NCI-H2196 (cell line): ENCODE measurements around the gene COL1A1.

Source experiments
- DNase-seq: peaks from one replicate; lab custom pipeline; 2025; ENCODE audit not compliant: unreplicated experiment; lab: John Stamatoyannopoulos, UW

COL1A1 gene

GRCh38 chr17:50213026-50214022, 11.9 kb upstream of the COL1A1 start:
- no peak for DNase-seq

- DNase-seq, result no peak
Observed at GRCh38 chr17:50212121-50212843, 10.9 kb upstream of the COL1A1 start.

- no peak for DNase-seq
Observed at GRCh38 chr17:50211249-50212120, 10.1 kb upstream of the COL1A1 start.

- no peak for DNase-seq
Observed at GRCh38 chr17:50210240-50211225, 9.1 kb upstream of the COL1A1 start.

GRCh38 chr17:50209472-50210239, 8.2 kb upstream of the COL1A1 start:
- no peak for DNase-seq

- no peak for DNase-seq
Observed at GRCh38 chr17:50209133-50209471, 7.7 kb upstream of the COL1A1 start.

- DNase-seq, result no peak
Observed at GRCh38 chr17:50208611-50209061, 7.2 kb upstream of the COL1A1 start.

- no peak for DNase-seq
Observed at GRCh38 chr17:50207792-50208567, 6.5 kb upstream of the COL1A1 start.

- no peak for DNase-seq
Observed at GRCh38 chr17:50207315-50207714, 5.9 kb upstream of the COL1A1 start.

- no peak for DNase-seq
Observed at GRCh38 chr17:50206604-50207293, 5.3 kb upstream of the COL1A1 start.

GRCh38 chr17:50205963-50206505, 4.6 kb upstream of the COL1A1 start:
- no peak for DNase-seq

- DNase-seq, result no peak
Observed at GRCh38 chr17:50205111-50205962, 3.9 kb upstream of the COL1A1 start.

GRCh38 chr17:50204431-50204830, 3.0 kb upstream of the COL1A1 start:
- DNase-seq, result no peak

- DNase-seq, result no peak
Observed at GRCh38 chr17:50203604-50204345, 2.3 kb upstream of the COL1A1 start.

GRCh38 chr17:50203086-50203485, 1.7 kb upstream of the COL1A1 start:
- no peak for DNase-seq
